Forelimb muscle (tissue), 1 donor: ENCODE data around the gene RABIF. TPM values are rescaled to one million over a fixed set of nuclear protein-coding genes. Genes with fewer than 3 reads are reported as not detected.
"Not testable (repeated sequence)": the region's sequence is repeated elsewhere in the genome, so short reads cannot be mapped to it uniquely, and the experiment has no call there.

ENCODE experiments used
- DNase-seq: peaks from one replicate; pipeline ENCODE4 v3.0.0-alpha.2; 2013; ENCODE audit warnings: low read depth
- polyA plus RNA-seq: library from polyadenylated mRNA; unstranded; fragments of 120-200 nt; gene quantifications from one replicate; pipeline ENCODE4 v1.2.1, GENCODE V29; 2013; ENCODE audit not compliant: insufficient read length

The RABIF gene
- polyA plus RNA-seq, 1 donor, result 6.6 TPM

DNA sequence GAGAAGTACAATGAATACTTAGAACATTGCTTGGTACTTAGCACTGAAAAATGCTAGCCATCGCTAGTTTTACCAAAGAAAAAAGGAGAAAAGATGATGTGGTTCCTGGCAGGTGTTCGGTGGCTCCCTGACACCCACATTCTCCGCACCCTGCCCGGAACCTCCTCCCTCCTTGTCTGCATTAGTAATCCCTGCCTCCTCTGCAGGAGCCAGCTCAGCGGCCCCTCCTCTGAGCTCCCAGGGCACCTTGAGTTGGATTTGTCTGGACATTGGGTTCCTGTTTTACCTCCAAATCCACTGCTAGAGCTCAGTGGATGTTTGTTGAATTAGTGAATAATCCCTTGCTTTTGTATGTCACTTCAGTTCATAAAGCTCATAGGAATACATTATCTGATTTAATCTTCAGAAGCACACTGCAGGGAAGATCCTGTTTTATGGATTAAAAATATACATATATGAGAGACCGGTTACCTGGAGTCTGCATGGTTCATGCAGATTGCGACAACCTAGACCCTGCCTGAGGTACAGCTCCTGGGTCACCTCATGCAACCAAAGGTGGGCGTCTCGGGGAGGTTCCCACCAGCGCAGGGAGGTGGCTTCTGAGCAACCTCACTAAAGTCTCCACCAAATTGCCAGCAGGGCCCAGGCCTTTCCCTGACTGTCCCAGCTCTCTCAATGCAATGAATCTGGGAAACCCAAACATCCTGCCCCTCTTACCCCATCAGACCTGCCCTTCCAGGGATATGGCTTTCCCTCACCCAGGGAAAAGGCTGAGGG lies 54.0 kb downstream of the RABIF start:
- no peak for DNase-seq

DNA sequence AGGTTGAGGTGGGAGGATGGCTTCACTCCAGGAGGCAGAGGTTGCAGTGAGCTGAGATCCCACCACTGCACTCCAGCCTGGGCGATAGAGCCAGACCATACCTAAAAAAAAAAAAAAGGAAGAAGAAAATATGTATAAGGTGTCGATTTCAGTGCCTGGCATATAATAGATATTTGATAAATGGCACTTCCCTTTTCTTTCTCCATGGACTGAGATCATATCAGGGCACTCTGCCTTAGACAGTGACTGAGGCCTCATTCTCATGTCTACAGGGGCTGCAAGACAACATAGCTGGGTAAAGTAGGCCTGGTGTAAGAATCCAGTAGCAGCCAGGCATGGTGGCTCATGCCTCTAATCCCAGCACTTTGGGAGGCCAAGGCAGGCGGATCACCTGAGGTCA lies 57.0 kb downstream of the RABIF start:
- no peak for DNase-seq

DNA sequence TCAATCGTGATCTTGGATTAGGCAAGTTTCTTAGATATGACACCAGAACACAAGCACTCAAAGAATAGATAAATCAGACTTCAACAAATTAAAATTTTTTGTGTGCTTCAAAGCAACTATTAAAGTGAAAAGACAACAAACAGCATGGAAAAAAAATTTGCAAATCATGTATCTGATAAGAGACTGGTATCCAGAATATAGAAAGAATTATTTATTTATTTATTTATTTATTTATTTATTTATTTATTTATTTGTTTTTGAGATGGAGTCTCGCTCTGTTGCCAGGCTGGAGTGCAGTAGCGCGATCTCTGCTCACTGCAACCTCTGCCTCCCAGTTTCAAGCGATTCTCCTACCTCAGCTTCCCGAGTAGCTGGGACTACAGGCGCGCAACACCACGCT lies 59.7 kb downstream of the RABIF start:
- not testable (repeated sequence) for DNase-seq

Other genes with a start within 250 kb of the RABIF start
- 0.63 TPM for gene SYT2, start 178.7 kb downstream of the RABIF start, polyA plus RNA-seq
- gene KDM5B, start 80.7 kb downstream of the RABIF start, polyA plus RNA-seq, result 42.9 TPM
- gene PCAT6, start 78.2 kb downstream of the RABIF start, polyA plus RNA-seq, result 1.6 TPM
- gene KLHL12, start 38.1 kb upstream of the RABIF start, polyA plus RNA-seq, result 18.7 TPM
- 64.9 TPM for gene ADIPOR1, start 69.2 kb upstream of the RABIF start, polyA plus RNA-seq
- gene CYB5R1, start 78.1 kb upstream of the RABIF start, polyA plus RNA-seq, result 85.2 TPM
- gene TMEM183A, start 118.2 kb upstream of the RABIF start, polyA plus RNA-seq, result 34.3 TPM
- 62.1 TPM for gene PPFIA4, start 137.3 kb upstream of the RABIF start, polyA plus RNA-seq
- 442 TPM for gene MYOG, start 196.9 kb upstream of the RABIF start, polyA plus RNA-seq
- 5.3 TPM for gene ADORA1, start 238.6 kb upstream of the RABIF start, polyA plus RNA-seq